Prostate gland (tissue), 2 donors: ENCODE results near the gene C7orf25.

Source experiments
- CTCF ChIP-seq, 4 experiments: fragments of 200-600 bp in 2 of 4; fragments of 450-650 bp in 2 of 4; sonication (generic) in 2 of 4; IDR thresholded peaks; 1 replicate in 3 of 4; 2 replicates in 1 of 4; pipeline ENCODE4 v1.5.1; 2016 to 2019; ENCODE audit warnings: antibody characterized with exemption in 4 of 4, mild to moderate bottlenecking in 2 of 4, moderate library complexity in 2 of 4
- POLR2A ChIP-seq: fragments of 450-650 bp; IDR thresholded peaks from one replicate; pipeline ENCODE4 v1.6.1; 2016; ENCODE audit warnings: antibody characterized with exemption, mild to moderate bottlenecking
- POLR2AphosphoS5 ChIP-seq: sonication (generic); formaldehyde crosslinking; IDR thresholded peaks from one replicate; pipeline ENCODE4 v1.6.1; 2017; ENCODE audit warnings: antibody characterized with exemption

GRCh38 chr7:42878303-42878702 is 33.6 kb downstream of the C7orf25 start:
- TF ChIP-seq CTCF (IDR thresholded peaks at IDR 0.05) (no peak), POLR2A (no peak), POLR2AphosphoS5 (no peak)
